HL-60 (cell line): ENCODE results near the gene DCHS1.

Source experiments
- CTCF ChIP-seq: IDR thresholded peaks from one replicate; pipeline ENCODE4 v1.5.1; 2011; ENCODE audit warnings: low read length, control low read depth, inconsistent platforms; ENCODE audit not compliant: insufficient read depth
- POLR2AphosphoS5 ChIP-seq: IDR thresholded peaks from 2 replicates; pipeline ENCODE4 v1.6.1; 2012; ENCODE audit warnings: low read depth

GRCh38 chr11:6660712-6661111 is 5.1 kb upstream of the DCHS1 start:
- TF ChIP-seq CTCF, result no peak
- TF ChIP-seq POLR2AphosphoS5, result no peak
